Measurements from ENCODE around the gene C9orf78. TPM values are rescaled to one million over a fixed set of nuclear protein-coding genes. Genes with fewer than 3 reads are reported as not detected.

The C9orf78 gene
- polyA plus RNA-seq, 1 experiment: 66.8 TPM

- ChIA-PET CTCF (interaction anchor here (0.5 kb wide), 1 partner anchor 233 kb away, joined by 5 read pairs; no protein-coding TSS in a partner anchor), POLR2A (interaction anchor here (0.6 kb wide), 1 partner anchor 70 kb away, joined by 5 read pairs; no protein-coding TSS in a partner anchor)
- Histone ChIP-seq H3K27me3 (ENCODE audit: control insufficient read depth, insufficient read depth, low read length) (no peaks in the 10 kb centered on the region), H3K4me3 (ENCODE audit: low read depth, low read length) (no peak overlapping the region), H3K9me3 (ENCODE audit: control insufficient read depth, insufficient read depth, low read length) (no peaks in the 10 kb centered on the region), H3K27ac (ENCODE audit: low read depth, low read length) (no peak overlapping the region)
- TF ChIP-seq, protein P1, sequence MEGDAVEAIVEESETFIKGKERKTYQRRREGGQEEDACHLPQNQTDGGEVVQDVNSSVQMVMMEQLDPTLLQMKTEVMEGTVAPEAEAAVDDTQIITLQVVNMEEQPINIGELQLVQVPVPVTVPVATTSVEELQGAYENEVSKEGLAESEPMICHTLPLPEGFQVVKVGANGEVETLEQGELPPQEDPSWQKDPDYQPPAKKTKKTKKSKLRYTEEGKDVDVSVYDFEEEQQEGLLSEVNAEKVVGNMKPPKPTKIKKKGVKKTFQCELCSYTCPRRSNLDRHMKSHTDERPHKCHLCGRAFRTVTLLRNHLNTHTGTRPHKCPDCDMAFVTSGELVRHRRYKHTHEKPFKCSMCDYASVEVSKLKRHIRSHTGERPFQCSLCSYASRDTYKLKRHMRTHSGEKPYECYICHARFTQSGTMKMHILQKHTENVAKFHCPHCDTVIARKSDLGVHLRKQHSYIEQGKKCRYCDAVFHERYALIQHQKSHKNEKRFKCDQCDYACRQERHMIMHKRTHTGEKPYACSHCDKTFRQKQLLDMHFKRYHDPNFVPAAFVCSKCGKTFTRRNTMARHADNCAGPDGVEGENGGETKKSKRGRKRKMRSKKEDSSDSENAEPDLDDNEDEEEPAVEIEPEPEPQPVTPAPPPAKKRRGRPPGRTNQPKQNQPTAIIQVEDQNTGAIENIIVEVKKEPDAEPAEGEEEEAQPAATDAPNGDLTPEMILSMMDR (IDR thresholded peaks at IDR 0.05; ENCODE audit: low read depth, low read length): no peak
- DNase-seq (ENCODE audit: low read depth, low spot score): no peak
These were observed 32.3 kb upstream of the C9orf78 start for GRCh38 chr9:129867136-129868022.

GRCh38 chr9:129866394-129867135, 31.5 kb upstream of the C9orf78 start:
- no peak for DNase-seq (ENCODE audit: low read depth, low spot score)
- TF ChIP-seq, protein P1 (IDR thresholded peaks at IDR 0.05; ENCODE audit: low read depth, low read length): no peak
- H3K27ac ChIP-seq (ENCODE audit: low read depth, low read length): no peak overlapping the region
- POLR2A ChIA-PET: interaction anchor here (0.6 kb wide), 1 partner anchor 70 kb away, joined by 5 read pairs; no protein-coding TSS in a partner anchor
- CTCF ChIA-PET: no interaction called here
- no peaks in the 10 kb centered on the region for H3K27me3 ChIP-seq (ENCODE audit: control insufficient read depth, insufficient read depth, low read length)
- H3K4me3 ChIP-seq (ENCODE audit: low read depth, low read length): no peak overlapping the region
- H3K9me3 ChIP-seq (ENCODE audit: control insufficient read depth, insufficient read depth, low read length): no peaks in the 10 kb centered on the region

DNA sequence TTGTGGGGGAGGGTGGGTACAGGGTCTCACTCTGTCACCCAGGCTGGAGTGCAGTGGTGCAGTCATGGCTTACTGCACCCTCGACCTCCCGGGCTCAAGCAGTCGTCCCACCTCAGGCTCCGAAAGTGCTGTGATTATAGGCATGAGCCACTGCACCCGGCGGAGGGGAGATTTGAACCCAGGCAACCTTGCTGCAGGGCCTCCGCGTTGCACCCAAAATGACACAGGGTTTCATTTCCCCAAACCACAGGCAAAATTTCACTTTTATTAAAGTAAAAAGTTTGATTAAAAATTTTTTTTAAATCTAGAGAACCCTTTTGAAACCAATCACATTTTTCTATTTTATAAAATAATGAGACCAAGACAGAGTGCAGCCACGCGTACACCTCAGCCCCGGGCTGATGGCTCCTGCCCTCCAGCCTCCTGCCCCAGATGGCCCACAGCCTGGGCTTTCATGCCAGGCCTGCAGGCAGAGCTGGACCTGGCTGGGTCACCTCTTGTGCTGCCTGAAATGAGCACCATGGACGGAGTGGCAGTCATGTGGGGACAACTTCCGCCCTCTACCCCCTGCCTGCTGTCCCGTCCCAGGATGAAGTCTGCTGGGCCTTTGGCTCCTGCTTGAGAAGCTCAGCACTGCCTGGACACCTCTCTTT, 30.7 kb upstream of the C9orf78 start:
- Histone ChIP-seq H3K4me3 (ENCODE audit: low read depth, low read length) (no peak overlapping the region), H3K27me3 (ENCODE audit: control insufficient read depth, insufficient read depth, low read length) (no peaks in the 10 kb centered on the region), H3K27ac (ENCODE audit: low read depth, low read length) (no peak overlapping the region), H3K9me3 (ENCODE audit: control insufficient read depth, insufficient read depth, low read length) (no peaks in the 10 kb centered on the region)
- TF ChIP-seq, protein P1 (IDR thresholded peaks at IDR 0.05; ENCODE audit: low read depth, low read length): no peak
- ChIA-PET CTCF (no interaction called here), POLR2A (no interaction called here)
- no peak for DNase-seq (ENCODE audit: low read depth, low spot score)

DNA sequence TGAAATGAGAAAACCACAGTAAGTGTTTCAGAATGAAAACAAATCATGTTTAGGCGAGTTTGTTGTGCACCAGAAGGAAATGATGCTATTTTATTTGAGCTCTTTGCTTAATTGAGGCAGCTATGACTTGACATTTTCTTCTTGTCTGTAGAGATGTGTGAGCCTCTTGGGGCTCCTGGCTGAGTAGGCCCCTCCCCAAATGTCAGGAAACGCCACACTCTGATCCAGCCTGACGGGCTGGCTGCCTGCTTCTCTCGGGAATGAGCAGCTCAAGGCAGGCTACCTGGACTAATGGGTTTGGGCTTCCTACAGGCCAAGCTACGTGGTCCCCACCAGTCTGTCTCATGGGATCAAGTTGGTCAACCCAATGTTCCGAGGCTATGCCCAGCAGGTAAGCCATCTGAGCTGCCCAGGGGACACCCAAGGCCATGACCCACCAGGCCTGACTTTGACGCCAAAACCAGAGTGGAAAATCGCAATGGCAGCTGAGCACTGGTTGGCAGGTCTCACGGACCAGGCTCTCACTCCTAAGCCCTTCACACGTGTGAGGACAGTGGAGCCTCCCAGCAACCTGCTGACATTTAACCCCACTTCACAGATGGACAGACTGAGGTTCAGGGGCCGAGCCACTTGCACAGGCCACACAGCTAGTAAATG, 30.0 kb upstream of the C9orf78 start:
- TF ChIP-seq, protein P1 (IDR thresholded peaks at IDR 0.05; ENCODE audit: low read depth, low read length): no peak
- Histone ChIP-seq H3K27ac (ENCODE audit: low read depth, low read length) (no peak overlapping the region), H3K27me3 (ENCODE audit: control insufficient read depth, insufficient read depth, low read length) (no peaks in the 10 kb centered on the region), H3K9me3 (ENCODE audit: control insufficient read depth, insufficient read depth, low read length) (no peaks in the 10 kb centered on the region), H3K4me3 (ENCODE audit: low read depth, low read length) (no peak overlapping the region)
- POLR2A ChIA-PET: interaction anchor here (1.0 kb wide), 1 partner anchor 26 kb away, joined by 4 read pairs; no protein-coding TSS in a partner anchor
- no peak for DNase-seq (ENCODE audit: low read depth, low spot score)
- CTCF ChIA-PET: no interaction called here
